ENCODE measurements around the gene ENTHD1. TPM values are rescaled to one million over a fixed set of nuclear protein-coding genes. Genes with fewer than 3 reads are reported as not detected.

The ENTHD1 gene
- total and polyA plus RNA-seq, 9 of the 15 experiments (the other 6 are each of a cell fraction or from before 2014, with no cell fraction given) = 0.13 to 0.98 (median 0.35) TPM

DNA sequence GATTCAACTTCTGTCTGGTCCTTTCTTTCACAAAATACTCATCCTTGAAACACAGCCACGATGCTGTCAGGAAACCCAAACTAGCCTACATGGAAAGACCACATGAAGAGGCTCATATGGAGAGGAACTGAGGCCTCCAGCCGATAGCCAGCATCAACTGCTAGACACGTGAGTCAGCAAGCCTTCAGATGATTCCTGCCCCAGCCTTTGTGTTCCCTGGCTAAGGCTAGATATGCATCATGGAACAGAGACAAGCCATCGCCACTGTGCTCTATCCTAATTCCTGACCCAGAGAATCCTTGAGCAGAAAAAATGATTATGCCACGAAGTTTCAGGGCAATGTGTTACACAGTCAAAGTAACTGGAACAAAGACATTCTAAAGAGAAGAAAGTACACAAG, 75.5 kb downstream of the ENTHD1 start (continued):
- TF ChIP-seq SMARCE1 (IDR thresholded peaks at IDR 0.05) = peak; percentile 23; the same call in 1 of the 2 replicates
- TF ChIP-seq, protein P1, sequence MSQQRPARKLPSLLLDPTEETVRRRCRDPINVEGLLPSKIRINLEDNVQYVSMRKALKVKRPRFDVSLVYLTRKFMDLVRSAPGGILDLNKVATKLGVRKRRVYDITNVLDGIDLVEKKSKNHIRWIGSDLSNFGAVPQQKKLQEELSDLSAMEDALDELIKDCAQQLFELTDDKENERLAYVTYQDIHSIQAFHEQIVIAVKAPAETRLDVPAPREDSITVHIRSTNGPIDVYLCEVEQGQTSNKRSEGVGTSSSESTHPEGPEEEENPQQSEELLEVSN (IDR thresholded peaks at IDR 0.05; ENCODE audit: borderline replicate concordance in 1 of 2, extremely low read depth in 1 of 2, insufficient read depth in 1 of 2, insufficient read length in 1 of 2, low read depth in 1 of 2, low read length in 1 of 2, poor library complexity in 1 of 2, severe bottlenecking in 1 of 2) = peak in 1 of 2 experiments; percentile 33
- TF ChIP-seq, protein P2, sequence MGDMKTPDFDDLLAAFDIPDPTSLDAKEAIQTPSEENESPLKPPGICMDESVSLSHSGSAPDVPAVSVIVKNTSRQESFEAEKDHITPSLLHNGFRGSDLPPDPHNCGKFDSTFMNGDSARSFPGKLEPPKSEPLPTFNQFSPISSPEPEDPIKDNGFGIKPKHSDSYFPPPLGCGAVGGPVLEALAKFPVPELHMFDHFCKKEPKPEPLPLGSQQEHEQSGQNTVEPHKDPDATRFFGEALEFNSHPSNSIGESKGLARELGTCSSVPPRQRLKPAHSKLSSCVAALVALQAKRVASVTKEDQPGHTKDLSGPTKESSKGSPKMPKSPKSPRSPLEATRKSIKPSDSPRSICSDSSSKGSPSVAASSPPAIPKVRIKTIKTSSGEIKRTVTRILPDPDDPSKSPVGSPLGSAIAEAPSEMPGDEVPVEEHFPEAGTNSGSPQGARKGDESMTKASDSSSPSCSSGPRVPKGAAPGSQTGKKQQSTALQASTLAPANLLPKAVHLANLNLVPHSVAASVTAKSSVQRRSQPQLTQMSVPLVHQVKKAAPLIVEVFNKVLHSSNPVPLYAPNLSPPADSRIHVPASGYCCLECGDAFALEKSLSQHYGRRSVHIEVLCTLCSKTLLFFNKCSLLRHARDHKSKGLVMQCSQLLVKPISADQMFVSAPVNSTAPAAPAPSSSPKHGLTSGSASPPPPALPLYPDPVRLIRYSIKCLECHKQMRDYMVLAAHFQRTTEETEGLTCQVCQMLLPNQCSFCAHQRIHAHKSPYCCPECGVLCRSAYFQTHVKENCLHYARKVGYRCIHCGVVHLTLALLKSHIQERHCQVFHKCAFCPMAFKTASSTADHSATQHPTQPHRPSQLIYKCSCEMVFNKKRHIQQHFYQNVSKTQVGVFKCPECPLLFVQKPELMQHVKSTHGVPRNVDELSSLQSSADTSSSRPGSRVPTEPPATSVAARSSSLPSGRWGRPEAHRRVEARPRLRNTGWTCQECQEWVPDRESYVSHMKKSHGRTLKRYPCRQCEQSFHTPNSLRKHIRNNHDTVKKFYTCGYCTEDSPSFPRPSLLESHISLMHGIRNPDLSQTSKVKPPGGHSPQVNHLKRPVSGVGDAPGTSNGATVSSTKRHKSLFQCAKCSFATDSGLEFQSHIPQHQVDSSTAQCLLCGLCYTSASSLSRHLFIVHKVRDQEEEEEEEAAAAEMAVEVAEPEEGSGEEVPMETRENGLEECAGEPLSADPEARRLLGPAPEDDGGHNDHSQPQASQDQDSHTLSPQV (IDR thresholded peaks at IDR 0.05) = peak; percentile 89
- peak; percentile 28; the same call in 1 of the 2 replicates for TF ChIP-seq MAFK (IDR thresholded peaks at IDR 0.05; ENCODE audit: low read length)
- TF ChIP-seq NR2C2 (CRISPR knock-in tag; IDR thresholded peaks at IDR 0.05) = no peak
- TF ChIP-seq NR2C2 (tag; IDR thresholded peaks at IDR 0.05) = no peak

All from K562 (cell line).